GM18508 (cell line): ENCODE measurements around the gene ALKBH2.
"Not testable (repeated sequence)": the region's sequence is repeated elsewhere in the genome, so short reads cannot be mapped to it uniquely, and the experiment has no call there.

Source experiments
- ATAC-seq: cut with Tn5 transposase; IDR thresholded peaks from one replicate; pipeline ENCODE4 v1.9.1; 2021; ENCODE audit warnings: moderate number of reproducible peaks; ENCODE audit not compliant: insufficient read depth, unreplicated experiment

The ALKBH2 gene

DNA sequence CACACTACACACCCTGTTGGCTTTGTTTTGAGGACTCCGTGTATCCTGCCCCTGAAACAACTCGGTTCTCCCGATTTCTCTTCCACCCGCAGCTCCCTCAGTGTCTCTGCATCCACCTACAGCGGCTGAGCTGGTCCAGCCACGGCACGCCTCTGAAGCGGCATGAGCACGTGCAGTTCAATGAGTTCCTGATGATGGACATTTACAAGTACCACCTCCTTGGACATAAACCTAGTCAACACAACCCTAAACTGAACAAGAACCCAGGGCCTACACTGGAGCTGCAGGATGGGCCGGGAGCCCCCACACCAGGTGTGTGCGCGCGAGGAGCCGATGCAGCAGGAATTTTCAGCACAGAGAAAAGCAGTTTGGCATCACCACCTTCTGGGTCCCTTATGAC lies 10.5 kb downstream of the ALKBH2 start:
- no peak for ATAC-seq

DNA sequence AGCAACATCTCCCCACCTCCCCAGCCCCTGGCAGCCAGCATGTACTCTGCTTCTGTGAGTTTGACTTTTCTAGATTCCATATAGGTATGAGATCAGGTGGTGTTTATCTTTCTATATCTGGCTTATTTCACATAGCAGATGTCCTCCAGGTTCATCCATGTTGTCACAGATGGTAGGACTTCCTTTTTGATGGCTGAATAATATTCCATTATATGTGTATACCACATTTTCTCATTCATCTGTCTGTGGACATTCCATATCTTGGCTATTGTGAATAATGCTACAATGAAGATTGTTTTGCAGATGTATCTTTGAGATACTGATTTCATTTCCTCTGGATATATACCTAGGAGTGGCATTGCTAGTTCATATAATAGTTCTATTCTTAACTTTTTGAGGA lies 18.4 kb downstream of the ALKBH2 start:
- ATAC-seq = no peak

DNA sequence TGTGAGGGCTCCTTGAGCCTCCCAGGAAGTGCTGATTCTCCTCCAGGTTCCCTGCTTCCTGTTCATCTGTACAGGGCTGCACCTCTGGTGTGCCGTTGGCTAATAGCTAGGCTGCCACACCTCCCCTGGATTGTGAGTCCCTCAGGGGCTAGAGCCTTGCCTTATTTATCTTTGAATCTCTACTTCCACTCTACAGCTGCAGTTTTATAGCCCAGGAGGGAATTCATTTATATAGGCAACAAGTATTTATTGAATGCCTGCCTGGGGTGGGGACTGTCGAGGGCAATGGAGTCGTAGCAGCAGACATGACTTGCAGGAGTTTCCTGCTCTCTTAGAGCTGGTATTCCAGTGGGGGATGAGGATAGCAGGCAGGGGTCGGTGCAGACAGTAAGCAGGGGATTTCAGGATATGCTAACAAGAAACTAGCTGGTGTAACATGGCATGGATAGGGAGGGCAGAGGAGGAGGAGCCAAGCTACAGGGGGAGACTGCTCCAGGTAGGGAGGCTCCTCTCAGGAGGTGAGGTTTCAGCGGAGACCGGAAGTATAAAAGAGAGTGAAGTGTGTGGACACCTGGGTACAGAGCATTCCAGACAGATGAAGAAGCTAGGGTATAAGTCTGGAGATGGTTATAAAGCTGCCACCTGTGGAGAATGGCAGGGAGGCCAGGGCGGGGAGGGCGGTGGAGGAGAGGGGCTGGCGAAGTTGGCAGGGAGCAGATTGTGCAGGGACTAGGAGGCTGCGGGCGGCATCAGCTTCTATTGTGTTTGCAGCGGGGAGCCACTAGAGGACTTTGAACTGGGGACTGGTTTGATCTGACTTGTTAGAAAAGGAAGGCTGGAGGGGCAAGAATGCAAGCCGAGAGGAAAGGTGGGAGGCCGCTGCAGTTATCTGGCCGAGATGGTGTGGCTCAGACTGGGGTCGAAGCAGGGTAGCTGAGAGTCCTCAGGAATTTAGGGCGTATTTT lies 23.7 kb downstream of the ALKBH2 start:
- no peak for ATAC-seq

DNA sequence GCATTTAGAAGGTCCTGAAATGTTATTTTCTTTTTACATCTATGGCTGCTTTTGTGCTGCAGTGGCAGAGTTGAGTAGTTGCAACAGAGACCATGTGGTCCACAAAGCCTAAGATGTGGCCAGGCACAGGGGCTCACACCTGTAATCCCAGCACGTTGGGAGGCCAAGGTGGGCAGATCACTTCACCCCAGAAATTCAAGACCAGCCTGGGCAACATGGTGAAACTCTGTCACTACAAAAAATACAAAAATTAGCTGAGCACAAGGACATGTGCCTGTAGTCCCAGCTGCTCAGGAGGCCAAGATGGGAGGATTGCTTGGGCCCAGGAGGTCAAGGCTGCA lies 27.4 kb downstream of the ALKBH2 start:
- ATAC-seq = no peak

DNA sequence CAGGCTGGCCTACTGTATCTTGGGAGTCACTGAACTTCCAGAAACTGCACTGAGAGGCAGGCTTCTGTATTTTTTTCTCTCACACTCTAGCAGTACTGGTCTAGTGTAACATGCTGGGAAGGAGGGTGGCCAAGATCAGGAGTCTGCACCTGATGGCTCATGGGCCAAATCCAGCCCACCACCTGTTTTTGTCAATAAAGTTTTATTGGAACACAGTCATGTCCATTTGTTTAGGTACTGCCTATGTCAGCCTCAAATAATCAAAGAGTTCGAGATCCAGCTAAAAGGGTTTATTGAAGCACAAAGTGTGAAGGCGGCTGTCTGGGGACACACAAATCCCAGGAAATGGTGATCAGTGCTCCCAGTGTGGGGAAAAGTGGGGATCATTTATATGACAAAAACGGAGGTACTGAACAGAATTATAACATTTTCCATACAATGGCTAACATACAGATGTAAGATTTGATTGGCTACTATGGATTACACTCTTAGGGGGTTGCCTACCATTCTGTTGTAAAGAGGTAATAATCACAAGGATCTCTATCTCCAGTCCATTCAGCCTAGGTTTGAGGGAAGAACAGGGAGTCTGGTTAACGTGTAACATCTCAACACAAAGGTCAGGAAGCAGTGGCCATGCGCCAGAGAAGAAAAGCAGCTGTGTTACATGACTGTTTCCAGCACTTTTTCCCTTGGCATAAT lies 28.0 kb downstream of the ALKBH2 start:
- ATAC-seq = no peak

DNA sequence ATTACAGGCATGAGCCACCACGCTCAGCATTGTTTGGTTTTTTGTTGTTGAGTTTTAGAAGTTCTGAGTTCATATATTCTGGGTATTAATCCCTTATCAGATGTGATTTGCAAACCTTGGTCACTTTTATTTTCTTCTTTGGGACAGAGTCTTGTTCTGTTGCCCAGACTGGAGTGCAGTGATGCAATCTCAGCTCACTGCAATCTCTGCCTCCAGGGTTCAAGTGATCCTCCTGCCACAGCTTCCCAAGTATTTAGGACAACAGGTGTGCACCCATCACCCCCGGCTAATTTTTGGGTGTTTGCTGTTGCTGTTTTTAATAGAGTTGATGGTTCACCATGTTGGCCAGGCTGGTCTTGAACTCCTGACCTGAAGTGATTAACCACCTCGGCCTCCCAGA lies 29.1 kb downstream of the ALKBH2 start:
- ATAC-seq = no peak

DNA sequence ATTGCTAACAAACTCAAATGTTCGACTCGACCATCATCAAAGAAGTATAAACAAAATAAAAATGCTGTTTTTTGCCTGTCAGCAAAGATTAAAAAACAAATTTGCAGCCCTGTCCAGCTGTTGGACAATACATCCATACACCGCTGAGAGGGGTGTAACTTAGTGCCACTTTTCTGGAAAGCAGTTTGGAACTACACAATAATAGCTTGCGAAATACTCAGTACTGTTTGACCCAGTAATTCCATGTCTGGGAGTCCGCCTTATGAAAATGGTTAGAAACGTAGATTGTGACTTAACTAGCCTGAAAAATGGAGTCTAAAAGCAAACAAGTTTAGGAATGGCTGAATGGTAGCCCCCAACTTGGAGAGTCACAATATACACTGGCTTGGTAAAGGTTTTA lies 34.5 kb downstream of the ALKBH2 start:
- no peak for ATAC-seq

DNA sequence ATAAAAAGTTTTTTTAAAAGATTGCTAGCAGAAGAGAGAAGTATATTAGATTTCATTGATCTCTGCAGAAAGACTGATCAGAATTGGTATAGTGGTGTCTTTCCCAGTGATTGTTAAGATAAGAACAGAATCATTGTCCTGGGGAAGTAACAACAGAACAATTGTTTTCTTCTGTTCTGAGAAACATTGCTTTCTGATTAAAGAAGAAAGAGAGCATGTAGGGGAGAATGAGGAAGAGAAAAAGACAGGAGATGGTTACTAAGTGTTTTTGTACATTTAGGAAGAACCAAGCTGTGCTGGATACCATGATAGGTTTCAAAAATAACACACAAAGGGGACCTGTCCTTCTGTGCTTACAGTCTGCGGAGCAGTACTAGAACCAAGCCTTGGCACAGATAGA lies 35.9 kb downstream of the ALKBH2 start:
- no peak for ATAC-seq

DNA sequence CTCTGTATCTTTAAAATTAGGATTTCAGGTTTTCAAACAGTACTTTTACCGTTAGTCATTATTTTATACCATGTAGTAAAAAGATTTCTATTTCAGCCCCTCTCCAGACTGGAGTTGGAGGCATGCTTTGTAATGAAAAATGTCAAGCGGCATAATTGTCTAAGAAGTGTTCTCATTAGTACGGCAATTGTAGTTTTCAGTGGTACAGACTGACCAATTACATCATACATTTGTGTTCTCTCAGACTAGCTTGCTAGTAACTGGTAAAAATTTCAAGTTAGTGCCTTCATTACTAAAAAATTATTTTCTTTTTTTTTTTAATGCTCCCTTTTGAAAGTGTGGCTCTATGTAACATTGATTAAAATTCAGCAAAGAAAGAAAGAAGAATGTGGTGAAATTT lies 36.4 kb downstream of the ALKBH2 start:
- ATAC-seq = no peak

DNA sequence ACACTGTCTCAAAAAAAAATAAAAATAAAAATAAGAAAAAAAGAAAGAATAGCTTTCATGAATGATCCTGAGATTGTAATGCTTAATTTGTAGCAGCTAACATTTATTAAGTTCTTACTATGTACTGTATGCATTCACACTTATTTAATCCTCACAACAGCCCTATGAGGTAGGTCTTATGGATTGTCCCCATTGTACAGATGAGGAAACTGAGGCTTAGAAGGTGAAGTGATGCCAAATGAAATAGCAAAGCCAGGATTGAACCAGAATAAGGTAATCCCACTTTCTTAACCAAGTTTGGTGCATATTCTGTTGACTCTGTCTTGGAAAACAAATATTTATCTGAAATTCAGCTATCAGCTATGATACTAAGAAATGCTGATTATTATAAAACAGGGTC lies 38.8 kb downstream of the ALKBH2 start:
- no peak for ATAC-seq

DNA sequence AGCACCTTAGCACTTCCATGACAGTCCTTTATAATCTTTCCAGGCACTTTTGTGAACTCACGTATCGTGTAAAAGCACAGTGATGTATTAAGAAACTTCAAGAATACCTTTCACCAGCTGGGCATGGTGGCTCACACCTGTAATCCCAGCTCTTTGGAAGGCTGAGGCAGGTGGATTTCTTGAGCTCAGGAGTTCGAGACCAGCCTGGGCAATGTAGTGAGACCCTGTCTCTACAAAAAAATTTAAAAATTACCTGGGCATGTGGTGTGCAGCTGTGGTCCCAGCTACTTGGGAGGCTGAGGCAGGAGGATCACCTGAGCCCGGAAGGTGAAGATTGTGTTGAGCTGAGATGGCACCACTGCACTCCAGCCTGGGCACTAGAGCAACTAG lies 39.2 kb downstream of the ALKBH2 start:
- not testable (repeated sequence) for ATAC-seq

DNA sequence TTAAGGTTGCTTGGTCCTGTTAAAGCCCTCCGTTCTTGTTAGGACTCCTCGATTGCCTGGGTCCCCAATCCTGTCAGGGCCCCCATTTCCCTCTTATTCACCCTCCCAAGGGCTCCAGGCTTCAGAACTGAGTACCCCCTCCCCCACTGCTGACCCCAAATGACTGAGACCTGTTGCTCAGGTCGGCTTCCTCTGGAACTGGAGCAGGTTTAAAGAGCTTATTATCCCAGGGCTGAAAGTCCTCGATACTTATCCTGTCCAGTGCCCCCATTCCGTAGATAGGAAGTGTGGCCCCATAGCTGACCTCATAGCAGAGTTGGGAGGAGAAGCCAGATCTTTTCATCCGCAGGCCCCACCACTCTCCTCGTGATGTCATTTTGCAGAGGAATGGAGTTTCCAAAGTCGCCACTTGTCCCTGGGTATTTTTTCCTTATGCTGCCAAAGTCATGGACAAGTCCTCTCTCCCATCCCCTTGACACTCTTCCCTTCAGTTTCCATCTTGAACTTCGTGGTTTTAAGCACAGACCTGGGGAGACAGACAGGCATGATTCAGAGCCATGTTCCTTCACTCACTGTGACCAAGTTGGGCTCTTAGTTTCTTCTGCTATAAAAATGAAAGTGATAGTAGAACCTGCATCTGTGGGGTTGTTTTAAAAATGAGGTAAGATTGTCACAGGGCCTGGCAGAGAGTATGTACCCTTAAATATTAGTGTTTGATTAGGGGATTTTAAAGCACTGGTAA lies 39.7 kb downstream of the ALKBH2 start:
- ATAC-seq = no peak

DNA sequence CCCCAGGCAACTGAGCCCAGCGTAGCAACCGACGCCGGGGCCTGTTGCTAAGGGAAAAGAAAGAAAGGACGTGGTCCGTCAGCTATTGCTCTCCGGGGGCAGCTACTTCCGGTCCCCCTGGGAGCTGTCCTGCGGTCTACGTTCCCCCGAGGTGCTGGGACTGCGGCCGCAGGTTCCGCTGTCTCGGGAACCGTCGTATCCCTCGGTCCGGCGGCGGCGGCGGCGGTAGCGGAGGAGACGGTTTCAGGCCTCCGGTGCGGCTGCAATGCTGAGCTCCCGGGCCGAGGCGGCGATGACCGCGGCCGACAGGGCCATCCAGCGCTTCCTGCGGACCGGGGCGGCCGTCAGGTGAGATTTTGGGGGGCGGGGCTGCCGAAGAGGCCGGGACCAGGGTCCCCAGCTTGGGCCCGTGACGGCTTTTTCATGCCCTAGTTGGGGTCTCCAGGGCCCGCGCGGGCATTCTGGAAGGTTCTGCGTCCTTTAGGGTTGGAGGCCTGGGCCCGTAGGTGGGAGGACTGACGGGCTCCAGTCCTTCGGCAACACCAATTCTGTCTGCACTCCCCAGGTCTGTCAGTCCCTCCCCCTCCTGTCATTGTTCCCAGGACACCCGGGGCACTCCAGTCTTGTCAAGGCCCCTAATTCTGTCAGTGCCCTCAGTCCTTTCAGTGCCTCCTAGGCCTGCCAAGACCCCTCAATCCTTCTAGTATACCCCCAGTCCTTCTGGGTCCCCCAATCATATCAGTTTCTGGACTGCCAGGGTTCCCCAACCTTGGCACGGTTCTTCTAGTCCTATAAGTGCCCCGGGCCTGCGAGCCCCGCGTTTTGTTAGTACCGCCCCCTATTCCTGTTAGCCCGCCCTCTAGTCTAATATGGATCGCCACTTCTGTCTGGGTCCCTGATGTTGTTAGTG lies 40.6 kb downstream of the ALKBH2 start, which contains the start of gene USP30:
Gene USP30, plus strand, starts transcription at position 163 of the 910 bp plus-strand sequence. Its CDS starts 103 bp downstream, at position 266.
- peak; percentile 73 for ATAC-seq

DNA sequence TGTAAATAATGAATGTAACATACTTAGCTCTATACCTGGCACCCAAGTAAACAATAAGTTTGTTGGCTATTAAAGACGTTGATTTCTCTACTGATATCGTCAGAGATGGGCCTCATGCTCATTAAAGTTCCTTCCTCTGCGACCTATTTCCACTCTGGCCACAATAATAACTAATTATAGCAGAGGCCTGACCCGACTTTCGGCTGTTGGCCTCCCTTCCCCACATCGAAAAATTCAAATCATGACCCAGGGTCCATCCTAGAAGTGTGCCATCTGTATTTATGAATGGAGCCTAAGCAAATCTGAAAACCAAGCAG lies 41.2 kb downstream of the ALKBH2 start:
- no peak for ATAC-seq

DNA sequence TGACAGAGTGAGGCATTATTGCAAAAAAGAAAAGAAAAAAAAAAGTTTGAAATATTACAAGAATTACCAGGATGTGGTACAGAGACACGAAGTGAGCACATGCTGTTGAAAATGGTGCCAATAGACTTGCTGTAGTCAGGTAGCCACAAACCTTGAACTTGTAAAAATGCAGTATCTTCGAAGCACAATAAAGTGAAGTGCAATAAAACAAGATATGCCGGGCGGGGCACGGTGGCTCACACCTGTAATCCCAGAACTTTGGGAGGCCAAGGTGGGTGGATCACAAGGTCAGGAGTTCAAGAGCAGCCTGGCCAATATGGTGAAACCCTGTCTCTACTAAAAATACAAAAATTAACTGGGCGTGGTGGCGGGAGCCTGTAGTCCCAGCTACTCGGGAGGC lies 43.5 kb downstream of the ALKBH2 start:
- ATAC-seq = not testable (repeated sequence)

DNA sequence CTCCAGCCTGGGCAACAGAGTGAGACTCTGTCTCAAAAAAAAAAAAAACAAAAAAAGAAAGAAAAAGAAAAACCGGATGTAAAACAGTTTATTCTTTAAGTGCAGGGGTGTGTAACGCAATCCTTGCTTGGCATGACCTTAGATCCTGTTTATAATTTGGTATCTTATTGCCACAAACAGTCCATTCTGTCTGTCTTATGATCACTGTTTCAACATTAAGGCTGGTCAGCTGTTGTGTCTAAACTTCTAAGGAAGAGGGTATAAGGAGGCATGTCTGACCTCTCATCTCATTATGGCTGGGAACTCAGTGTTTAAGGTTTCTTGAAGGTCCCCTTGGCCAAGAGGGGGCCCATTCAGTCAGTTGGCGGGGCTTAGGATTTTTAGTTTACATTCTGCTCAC lies 44.6 kb downstream of the ALKBH2 start:
- ATAC-seq = not testable (repeated sequence)

DNA sequence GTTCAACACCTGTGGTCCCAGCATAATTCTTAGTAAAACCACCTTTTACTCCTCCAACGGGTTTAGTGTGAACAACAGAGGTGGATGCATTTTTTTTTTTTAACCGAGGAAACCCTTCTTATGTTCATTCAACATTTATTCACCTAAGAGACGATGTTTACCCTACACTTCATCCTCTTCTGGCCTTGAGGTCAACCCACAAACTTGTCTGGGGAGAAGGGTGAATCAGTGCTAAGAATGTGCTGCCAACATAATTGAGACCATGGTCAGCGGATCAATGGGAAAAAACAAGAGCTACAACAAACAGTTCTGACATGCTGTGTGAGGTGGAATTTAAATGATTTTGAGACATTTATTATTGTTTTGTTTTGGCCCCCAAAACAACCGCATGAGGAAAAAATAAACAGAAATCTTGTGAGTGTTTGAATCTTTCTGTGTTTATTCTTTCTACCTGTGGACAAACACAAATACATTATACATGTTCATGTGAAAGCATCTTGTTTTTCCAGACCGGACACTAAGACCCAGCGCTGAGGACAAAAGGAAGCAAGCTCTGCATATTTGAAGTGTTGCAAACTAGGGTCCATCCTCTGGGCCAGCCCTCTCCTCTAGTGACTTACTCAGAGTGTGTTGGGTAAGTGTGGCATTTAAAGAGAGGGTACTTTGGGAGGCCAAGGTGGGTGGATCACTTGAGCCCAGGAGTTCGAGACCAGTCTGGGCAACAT lies 46.0 kb downstream of the ALKBH2 start:
- no peak for ATAC-seq

DNA sequence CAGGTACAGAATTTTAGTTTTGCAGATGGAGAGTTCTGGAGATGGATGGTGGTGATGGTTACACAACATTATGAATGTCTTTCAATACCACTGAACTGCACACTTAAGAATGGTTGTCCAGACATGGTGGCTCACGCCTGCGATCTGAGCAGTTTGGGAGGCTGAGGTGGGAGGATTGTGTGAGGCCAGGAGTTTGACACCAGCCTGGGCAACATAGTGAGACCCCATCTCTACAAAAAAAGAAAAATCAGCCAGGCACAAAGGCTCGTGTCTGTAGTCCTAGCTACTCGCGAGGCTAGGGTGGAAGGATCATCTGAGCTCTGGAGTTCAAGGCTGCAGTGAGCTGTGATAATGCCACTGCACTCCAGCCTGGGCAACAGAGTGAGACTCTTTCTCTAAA lies 49.0 kb downstream of the ALKBH2 start:
- ATAC-seq = no peak
